Measurements from ENCODE around the gene CEMIP. TPM values are rescaled to one million over a fixed set of nuclear protein-coding genes. Genes with fewer than 3 reads are reported as not detected.

Gene CEMIP
- polyA plus RNA-seq, 1 of the 3 experiments (the other 2 are of a cell fraction) = 27.8 TPM

- TF ChIP-seq RFX5 (IDR thresholded peaks at IDR 0.05; ENCODE audit: low read length) = no peak
Observed at GRCh38 chr15:80789296-80789695, 10.1 kb downstream of the CEMIP start (continued).

- Histone ChIP-seq H3K9me3 (no peaks in the 10 kb centered on the region), H3K4me1 (ENCODE audit: control insufficient read depth in 1 of 2, insufficient read depth in 2 of 2, low read depth in 1 of 2, low read length in 1 of 2) (no peaks in the 10 kb centered on the region; a peak in 1 of 4 replicates), H2AFZ (ENCODE audit: low read depth) (no peak overlapping the region), H3F3A (replicated peaks; ENCODE audit: insufficient read depth) (no peaks in the 10 kb centered on the region), H3K9ac (no peak overlapping the region), H3K36me3 (replicated peaks in 1 of 2; ENCODE audit: control insufficient read depth in 1 of 2, insufficient read depth in 2 of 2, low read length in 1 of 2) (peaks cover 0 to 17% of the 10 kb centered on the region in 2 experiments), H3K27me3 (ENCODE audit: insufficient read depth) (no peaks in the 10 kb centered on the region), H3K79me2 (ENCODE audit: insufficient read depth) (no peaks in the 10 kb centered on the region), H3K9me2 (no peaks in the 10 kb centered on the region), H3K4me3 (ENCODE audit: low read depth in 2 of 2, low read length in 1 of 2) (no peak overlapping the region), H4K20me1 (ENCODE audit: insufficient read depth) (no peaks in the 10 kb centered on the region), H3K27ac (ENCODE audit: low read depth in 2 of 2, low read length in 1 of 2) (no peak overlapping the region), H3K4me2 (no peak overlapping the region)
- 71% methylated on average over 4 of the region's 4 CpGs for WGBS (ENCODE audit: low lambda C conversion rate)
- no peak for DNase-seq
- ChIA-PET CTCF (interaction anchor here (0.9 to 1.1 kb wide), 2 partner anchors 9 to 334 kb away, joined by 3 read pairs; no protein-coding TSS in a partner anchor), POLR2A (no interaction called here)
- no peak for TF ChIP-seq TAF1 (IDR thresholded peaks at IDR 0.05; ENCODE audit: borderline replicate concordance, low read depth, low read length)
- TF ChIP-seq GABPA (IDR thresholded peaks at IDR 0.05; ENCODE audit: low read depth) = no peak
- no peak for TF ChIP-seq CHD2 (IDR thresholded peaks at IDR 0.05; ENCODE audit: low read length, partially characterized antibody)
- no peak for TF ChIP-seq TCF12 (IDR thresholded peaks at IDR 0.05)
- TF ChIP-seq POLR2AphosphoS5 (IDR thresholded peaks at IDR 0.05; ENCODE audit: low read depth, low read length) = no peak
- TF ChIP-seq GATA2 (CRISPR knock-in tag; IDR thresholded peaks at IDR 0.05) = no peak
- TF ChIP-seq PBX3 (IDR thresholded peaks at IDR 0.05) = no peak
- TF ChIP-seq ZBTB33 (IDR thresholded peaks at IDR 0.05; ENCODE audit: borderline replicate concordance, low read depth) = no peak
- no peak for TF ChIP-seq IRF3 (IDR thresholded peaks at IDR 0.05; ENCODE audit: low read depth, low read length)
Observed at GRCh38 chr15:80789796-80790195, 10.6 kb downstream of the CEMIP start.

GRCh38 chr15:80790236-80790635, 11.1 kb downstream of the CEMIP start:
- Histone ChIP-seq H3K4me1 (ENCODE audit: control insufficient read depth in 1 of 2, insufficient read depth in 2 of 2, low read depth in 1 of 2, low read length in 1 of 2) (no peaks in the 10 kb centered on the region; a peak in 1 of 4 replicates), H3K9ac (no peak overlapping the region), H3K27me3 (ENCODE audit: insufficient read depth) (no peaks in the 10 kb centered on the region), H3K4me2 (no peak overlapping the region), H3F3A (replicated peaks; ENCODE audit: insufficient read depth) (no peaks in the 10 kb centered on the region), H3K9me2 (no peaks in the 10 kb centered on the region), H3K9me3 (no peaks in the 10 kb centered on the region), H3K27ac (ENCODE audit: low read depth in 2 of 2, low read length in 1 of 2) (no peak overlapping the region), H3K79me2 (ENCODE audit: insufficient read depth) (no peaks in the 10 kb centered on the region), H4K20me1 (ENCODE audit: insufficient read depth) (no peaks in the 10 kb centered on the region), H3K36me3 (replicated peaks in 1 of 2; ENCODE audit: control insufficient read depth in 1 of 2, insufficient read depth in 2 of 2, low read length in 1 of 2) (peaks cover 0 to 13% of the 10 kb centered on the region in 2 experiments), H2AFZ (ENCODE audit: low read depth) (no peak overlapping the region), H3K4me3 (ENCODE audit: low read depth in 2 of 2, low read length in 1 of 2) (no peak overlapping the region)
- ChIA-PET POLR2A (no interaction called here), CTCF (interaction anchor here (0.9 to 1.4 kb wide), 3 partner anchors 10 to 334 kb away, joined by 3 to 6 read pairs (median 3); no protein-coding TSS in a partner anchor)
- WGBS (ENCODE audit: low lambda C conversion rate) = 87% methylated on average over 5 of the region's 5 CpGs
- DNase-seq = no peak
- TF ChIP-seq MXI1 (IDR thresholded peaks at IDR 0.05; ENCODE audit: low read depth, low read length) (no peak), MAX (IDR thresholded peaks at IDR 0.05; ENCODE audit: low read depth) (no peak), IRF3 (IDR thresholded peaks at IDR 0.05; ENCODE audit: low read depth, low read length) (no peak), FOSL2 (IDR thresholded peaks at IDR 0.05; ENCODE audit: borderline replicate concordance, low read depth) (no peak), TAF1 (IDR thresholded peaks at IDR 0.05; ENCODE audit: borderline replicate concordance, low read depth, low read length) (no peak), GATA2 (CRISPR knock-in tag; IDR thresholded peaks at IDR 0.05) (no peak), NFIC (IDR thresholded peaks at IDR 0.05; ENCODE audit: borderline replicate concordance) (no peak), RCOR1 (IDR thresholded peaks at IDR 0.05; ENCODE audit: low read length) (no peak), NRF1 (IDR thresholded peaks at IDR 0.05; ENCODE audit: low read depth, low read length) (no peak), ZBTB33 (IDR thresholded peaks at IDR 0.05; ENCODE audit: borderline replicate concordance, low read depth) (no peak), SMC3 (IDR thresholded peaks at IDR 0.05; ENCODE audit: low read depth, low read length) (no peak), ELF1 (IDR thresholded peaks at IDR 0.05) (no peak), RAD21 (IDR thresholded peaks at IDR 0.05; ENCODE audit: low read length) (no peak)
